GM18868 (cell line): ENCODE measurements around the gene IRAK1.

Experiments used
- ATAC-seq: cut with Tn5 transposase; IDR thresholded peaks from one replicate; pipeline ENCODE4 v1.9.1; 2021; ENCODE audit warnings: mild to moderate bottlenecking, moderate library complexity; ENCODE audit not compliant: unreplicated experiment

IRAK1 gene

DNA sequence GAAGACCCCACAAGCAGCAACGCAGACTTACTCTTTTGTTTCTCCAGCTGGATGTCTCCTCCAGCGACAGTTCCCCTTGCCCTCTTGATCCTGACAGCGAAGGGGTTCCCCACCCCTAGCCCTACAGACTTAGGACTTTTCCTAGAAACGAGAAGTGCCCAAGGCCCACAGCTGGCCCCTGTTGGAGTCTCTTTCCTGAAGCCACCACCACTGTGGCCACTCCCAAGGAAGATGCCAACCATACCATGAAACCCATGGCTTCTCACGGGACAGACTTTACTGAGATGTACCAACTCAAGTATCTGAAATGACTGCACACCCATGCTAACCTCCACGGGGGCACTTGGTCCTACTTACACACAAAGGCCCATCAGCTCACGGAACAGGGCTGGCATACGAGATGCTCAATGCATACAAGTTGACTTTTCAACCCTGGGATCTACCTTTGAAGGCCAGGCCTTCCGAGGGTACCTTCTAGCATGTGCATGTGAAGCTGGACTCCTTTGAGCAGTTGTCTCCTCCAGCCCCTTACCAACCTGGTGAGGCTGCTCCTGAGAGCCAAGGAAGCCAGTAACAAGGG, 924 bp upstream of the IRAK1 start:
- no peak for ATAC-seq

DNA sequence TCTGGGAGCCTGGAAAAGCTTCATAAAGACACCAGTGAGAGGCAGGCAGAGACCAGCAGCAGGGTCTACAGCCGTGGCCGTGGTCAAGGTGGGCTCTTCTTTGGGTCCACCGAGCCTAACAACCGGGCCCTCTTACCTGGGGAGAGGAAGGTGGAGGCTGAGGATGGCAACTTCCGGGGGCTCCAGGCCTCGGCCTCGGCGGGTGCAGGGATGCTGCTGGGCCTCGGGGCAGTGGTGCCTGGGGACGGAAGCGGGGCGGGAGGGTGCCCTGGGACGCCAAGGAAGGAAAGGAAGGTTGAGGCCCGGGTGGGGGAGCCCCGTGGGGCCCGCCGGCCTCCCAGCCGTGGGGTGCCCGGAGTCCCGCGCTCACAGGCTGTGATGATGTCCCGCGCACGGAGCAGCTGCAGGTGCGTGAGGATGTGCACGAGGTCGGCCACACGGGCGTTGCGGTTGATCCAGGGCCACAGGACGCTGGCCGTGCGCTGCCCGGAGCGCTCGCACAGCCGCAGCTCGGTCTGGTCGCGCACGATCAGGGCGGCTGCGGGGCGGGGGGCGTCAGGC, 561 bp downstream of the IRAK1 start:
- no peak for ATAC-seq

DNA sequence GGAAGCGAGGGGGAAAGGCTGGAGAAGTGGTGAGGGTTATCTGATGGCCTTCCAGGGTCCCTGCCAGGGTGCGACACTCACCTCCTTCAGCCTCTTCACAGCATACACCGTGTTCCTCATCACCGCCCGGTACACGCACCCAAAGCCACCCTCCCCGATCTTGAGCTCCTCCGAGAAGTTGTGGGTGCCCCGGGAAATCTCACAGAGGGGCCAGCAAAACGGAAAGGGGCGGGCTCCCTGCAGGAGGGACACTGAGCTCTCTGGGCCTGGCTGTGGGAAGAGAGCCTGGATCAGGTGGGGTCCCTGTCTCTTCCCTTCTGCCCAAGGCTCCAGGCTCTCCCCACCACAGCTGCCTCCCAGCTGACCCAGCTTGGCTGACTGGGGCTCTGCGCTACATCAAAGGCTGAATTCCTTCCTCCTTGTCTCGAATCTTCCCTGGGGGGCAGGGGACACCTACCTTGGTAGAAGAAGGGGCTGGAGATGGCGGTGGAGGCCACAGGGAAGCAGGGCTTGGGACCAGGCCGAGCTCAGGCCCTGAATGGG, 1.1 kb downstream of the IRAK1 start:
- no peak for ATAC-seq

DNA sequence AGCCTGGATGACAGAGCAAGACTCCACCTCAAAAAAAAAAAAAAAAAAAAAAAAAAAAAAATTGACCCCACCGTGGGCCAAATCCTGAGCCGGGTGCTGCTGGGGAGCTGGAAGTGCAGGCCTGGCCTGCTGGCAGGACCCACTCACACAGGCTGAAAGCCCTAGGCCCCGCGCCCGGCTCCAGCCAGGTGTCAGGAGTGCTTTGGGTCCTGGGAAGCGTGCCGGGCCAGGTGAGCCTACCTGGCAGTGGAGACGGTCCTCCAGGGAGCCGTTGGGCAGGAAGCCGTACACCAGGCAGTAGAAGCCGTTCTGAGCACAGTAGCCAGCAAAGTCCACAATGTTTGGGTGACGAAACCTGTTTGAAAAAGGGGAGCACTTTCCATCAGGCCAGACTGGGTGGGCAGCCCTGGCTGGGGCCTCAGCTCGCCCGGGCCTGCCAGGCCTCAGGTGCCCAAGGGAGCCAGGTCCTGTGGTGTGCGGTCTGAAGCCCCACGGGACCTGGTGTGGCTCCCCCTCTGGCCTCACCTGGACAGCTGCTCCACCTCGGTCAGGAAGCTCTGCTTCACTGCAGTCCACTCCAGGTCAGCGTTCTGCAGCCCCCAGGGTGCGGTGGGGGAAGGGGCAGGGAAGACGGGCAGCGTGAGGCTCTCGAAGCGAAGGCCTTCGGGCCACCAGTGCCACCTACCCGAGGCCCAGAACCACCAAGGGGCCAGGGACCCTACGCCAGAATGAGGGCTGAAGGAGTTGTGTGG, 1.8 kb downstream of the IRAK1 start:
- ATAC-seq: no peak

DNA sequence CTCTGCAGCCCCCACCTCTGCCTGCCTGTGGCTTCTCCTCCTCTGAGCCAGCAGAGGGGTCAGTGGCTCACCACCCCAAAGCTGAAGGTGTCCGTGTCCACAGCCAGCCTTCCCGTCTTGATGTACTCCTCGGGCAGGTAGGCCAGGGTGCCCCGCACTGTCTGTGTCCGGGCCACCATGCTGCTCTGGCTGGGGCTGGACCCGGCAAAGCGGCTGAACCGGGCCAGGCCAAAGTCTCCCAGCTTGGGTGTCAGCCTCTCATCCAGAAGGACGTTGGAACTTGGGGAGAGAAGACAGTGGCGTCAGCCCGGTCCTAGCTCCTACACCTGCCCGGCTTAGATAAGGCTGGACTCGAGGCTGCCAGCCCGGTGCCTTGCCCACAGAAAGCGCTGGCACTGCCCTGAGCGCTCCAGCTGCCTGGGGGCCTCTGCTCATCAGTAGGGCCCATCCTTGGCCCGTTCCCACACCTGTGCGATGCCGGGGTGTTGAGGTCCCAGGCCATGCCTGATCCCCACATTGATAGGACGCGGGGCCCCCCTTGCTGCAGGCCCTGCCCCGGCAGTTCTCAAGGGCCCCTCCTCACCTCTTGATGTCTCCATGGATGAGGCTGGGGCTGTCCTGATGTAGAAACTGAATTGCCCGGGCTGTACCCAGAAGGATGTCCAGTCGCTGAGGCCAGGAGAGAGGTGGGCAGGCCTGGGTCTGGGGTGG, 3.2 kb downstream of the IRAK1 start:
- ATAC-seq: no peak

DNA sequence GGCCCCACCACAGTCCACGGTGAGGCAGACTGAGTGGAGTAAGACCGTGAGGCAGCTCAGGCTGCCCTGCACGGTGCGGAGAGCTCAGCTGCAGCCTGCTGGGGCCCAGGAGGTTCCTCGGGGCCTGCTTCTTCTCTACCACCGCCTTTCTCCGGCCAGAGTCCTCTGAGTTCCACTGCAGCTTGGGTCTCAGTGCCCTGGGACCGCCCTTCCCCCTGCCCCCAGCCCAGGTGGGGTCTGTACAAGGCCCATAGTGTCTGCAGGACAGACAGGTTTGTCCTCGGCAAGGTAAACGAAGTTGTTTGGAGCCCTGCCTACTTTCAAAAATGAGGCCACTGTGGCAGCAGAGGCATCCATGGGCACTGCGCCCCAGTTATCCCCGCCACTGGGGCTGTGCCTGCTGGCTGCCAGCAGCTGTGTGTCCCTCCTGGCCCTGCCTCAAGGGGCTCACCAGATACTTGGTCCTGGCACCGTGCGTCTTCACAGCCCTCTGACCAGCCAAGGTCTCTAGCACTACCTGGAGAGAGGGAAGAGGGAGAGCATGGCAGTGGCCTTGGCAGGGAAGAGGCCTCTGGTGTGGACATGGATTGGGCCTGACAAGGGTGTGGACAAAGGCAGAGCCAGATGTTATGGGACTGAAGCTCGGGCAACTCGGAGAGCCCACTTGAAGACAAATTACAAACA, 4.0 kb downstream of the IRAK1 start:
- no peak for ATAC-seq

DNA sequence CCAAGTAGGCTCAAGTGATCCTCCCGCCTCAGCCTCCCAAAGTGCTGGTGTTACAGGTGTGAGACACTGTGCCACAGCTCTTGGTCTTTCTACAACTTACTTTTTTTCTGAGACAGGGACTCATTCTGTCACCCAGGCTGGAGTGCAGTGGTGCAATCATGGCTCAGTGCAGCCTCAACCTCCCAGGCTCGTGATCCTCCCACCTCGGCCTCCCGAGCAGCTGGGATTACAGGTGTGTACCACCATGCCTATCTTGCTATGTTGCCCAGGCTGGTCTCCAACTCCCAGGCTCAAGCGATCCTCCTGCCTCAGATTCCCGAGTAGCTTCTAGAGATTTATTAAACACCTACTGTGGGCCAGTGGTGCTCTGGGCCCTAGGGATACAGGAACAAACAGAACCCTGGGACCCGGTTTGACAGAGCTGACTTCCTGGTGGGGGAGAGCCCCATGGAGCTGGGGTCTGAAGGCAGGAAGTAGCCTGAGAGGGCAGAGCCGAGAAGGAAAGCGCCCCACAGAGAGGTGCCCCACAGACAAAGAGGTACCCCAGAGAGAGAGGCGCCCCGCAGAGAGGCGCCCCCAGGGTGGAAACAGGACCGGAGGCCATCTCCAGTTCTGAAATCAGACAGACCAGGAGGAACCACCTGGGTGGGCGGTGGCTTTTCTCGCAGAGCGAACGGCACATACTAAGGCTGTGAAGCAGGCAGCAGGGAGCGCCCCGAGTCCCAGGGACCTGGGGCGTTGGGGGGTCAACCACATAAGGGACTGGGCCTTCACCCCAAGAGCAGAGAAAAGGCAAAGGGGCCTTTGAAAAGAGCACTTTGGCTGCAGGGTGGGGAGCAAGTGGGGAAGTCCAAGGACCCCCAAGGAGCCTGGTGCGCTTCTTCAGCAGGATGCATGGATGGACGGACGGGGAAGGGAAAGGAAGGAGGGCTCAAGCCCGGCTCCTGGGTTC, 5.0 kb downstream of the IRAK1 start:
- no peak for ATAC-seq

DNA sequence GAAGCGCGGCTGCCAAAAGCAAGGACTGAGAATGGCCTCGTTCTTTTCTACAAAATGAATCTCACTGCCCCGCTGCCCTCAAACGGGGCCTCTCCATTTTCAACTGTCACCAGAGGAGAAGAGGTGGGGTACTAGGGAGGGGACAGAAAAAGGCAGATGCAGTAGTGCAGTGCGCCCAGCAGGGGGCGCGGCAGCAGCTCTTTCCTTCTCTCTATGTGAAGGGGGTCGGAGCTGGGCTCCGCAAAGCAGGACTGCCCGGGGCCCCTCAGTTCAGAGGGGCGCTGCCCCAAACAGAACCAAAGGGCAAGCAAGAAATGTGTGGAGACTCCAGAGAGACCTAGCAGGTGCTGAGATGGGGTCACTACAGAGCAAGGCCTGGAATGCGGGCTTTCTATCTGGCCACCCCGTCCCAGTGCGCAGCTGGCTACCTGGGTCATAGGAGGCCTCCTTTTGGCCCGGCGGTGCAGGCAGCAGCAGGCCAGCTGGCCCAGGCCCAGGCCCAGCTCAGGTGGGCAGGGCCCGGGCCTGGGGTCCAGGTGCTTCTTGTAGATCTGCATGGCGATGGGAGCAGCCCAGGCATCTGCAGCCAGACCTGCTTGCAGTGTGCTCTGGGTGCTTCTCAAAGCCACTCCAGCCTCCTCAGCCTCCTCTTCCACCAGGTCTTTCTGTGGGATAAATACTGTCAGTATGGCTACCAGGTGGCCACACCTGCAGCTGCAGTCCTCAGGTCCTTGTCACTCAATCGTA, 5.9 kb downstream of the IRAK1 start:
- ATAC-seq: no peak

DNA sequence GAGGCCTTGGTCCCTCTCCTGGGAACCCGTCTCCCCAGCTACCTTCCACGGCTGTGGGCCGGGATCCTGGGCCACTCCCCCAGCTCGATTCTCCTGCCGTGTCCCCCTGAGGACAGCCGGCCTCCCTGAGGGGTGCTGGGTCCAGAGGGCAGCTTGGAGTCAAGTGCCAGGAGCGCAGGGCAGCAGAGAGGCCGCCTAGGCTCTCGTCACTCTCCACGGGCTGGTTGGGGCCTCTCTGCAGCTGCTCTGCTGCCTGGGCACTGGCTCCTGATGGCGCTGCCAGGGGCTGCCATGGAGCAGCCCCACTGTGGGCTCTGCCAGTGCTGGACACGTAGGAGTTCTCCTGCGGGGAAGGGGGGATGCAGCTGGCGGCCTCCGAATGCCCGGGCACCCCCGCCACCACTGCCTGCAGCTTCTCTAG, 6.7 kb downstream of the IRAK1 start:
- no peak for ATAC-seq

DNA sequence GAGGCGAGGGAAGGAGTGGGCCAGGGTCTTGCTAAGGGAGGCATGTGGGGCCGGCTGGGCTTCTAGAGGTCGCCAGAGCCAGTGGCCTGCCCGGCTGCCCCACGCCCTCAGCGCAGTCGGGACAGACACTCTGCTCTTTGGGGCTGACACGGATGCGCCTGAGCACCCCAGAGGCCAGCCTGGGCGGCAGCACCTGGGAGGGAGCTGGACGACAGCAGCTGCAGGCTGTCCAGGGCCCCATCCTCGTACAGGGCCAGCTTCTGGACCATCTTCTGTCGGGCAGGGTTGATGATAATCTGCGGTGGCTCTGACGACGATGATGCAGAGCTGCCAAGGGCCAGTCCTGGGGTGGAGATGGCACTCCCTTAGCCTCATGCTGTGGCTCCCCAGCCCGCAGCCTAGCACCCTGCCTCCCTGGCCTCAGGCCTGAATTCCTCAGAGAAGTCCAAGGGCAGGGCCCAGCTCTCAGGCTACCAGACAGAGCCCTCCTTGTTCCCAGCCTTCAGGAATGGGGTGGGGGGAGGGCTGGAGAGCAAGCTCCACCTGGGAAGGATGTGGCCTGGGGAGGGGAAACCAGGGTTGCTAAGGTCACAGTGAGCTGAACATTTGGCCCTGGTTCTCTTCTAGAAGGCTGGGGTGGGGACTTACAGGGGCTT, 7.2 kb downstream of the IRAK1 start:
- no peak for ATAC-seq

DNA sequence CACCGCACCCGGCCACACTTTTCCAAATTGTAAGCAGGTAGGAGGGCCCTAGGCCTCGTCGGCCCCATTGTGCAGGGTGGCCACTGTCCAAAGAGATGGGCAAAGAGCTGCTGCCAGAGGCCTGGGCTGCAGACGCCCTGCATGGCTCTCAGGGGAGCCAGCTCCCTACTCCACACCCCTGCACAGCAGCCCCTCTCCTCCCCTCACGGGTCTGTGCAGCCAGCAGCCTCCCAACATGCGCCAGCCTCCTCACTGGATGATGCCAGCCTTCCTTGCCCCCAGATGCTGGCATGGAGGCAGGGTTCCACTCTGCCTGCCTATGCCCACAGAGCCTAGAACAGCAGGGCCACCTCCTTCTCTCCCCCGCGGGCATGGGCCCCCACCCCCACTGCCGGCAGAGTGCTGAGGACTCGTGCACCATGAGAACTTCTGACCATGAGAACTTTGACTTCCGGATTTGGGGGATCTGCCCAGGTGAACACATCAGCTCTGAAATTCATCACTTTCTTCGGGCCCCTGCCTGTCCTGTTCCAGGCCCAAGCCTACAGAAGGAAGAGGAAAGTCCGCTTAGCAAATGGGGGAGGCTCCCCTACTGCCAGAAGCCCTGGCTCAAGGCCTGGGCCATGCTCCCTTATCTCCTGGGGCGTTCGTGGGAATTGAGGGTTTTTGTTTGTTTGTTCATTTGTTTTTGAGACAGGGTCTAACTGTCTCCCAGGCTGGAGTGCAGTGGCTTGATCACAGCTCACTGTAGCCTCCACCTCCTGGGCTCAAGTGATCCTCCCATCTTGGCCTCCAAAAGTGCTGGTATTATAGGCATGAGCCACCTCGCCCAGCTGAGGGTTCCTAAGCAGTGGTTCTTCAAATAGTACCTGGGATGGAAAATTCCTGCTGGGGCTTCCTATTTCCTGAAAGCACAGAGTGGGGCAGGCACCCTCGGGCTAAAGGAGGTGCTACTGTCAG, 8.0 kb downstream of the IRAK1 start:
- ATAC-seq: no peak

DNA sequence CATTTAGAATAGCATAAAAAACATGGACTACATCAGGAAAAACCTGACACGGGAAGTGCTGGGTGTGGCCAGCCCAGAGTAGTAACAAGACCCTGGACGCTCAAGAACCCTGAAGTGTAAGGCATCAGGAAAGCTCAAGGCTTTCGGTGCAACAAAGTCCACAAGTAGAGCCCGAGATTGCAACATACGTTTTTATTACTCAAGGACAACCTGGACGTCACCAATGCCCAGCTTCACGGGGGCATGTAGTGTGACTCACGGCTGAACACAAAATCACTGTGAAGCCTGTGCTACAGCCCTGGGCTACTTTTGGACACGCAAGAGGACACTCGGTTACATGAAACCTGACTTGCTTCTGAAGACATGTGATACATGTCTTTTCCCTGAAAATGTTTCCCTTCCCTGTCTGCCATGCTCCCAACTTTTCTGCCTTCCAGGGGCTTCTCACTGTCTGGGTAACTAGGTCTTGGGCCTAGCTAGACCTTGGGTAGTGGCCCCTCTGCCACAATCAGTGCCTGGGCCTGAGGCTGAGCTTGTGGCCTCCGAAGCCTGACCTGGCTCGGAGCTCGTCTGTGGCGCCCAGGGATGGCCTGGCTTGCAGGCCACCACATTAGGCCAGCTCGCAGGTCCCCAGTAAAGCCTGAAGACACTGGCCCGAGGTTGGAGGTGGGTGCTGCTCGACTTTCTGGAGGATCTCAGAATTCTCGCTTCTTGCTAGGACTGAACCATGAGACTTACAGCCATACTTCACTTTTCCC, 9.2 kb downstream of the IRAK1 start:
- ATAC-seq: no peak

DNA sequence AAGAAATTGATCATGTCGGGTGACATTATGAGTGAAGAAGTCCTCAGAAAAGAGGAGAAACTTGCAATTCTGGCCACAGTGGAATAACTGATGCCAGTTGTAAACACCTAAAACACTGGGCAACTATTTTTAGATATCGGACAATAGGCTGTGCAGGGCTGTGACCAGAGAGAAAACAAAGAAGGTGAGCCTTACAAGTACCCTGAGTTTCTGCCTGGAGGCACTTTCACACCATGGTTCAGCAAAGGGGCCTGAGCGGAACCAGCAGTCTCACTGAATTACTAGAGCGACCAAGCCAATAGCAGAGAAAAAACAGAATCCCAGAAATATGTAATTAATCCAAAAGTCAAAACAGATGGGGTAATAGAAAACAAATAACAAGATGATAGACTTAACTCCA, 11.2 kb downstream of the IRAK1 start:
- no peak for ATAC-seq

DNA sequence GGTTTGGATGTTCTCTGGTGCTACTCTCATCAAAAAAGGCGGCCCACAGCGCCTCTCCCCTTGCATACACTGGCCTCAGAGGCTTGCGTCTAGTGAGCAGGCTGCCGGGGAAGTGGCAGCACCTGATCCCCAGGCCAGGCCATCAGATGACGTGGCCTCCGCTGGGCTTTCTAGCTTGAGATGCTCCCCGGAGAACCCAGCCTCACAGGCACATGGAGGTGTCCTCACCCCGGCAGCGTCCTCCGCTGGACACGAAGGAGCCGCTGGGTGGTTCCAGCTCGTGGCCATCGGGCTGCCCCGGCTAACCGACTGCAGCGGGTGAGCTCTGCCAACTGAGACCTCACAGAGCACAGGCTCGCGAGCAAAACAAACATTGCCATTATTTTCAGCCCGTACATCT, 12.8 kb downstream of the IRAK1 start:
- no peak for ATAC-seq

DNA sequence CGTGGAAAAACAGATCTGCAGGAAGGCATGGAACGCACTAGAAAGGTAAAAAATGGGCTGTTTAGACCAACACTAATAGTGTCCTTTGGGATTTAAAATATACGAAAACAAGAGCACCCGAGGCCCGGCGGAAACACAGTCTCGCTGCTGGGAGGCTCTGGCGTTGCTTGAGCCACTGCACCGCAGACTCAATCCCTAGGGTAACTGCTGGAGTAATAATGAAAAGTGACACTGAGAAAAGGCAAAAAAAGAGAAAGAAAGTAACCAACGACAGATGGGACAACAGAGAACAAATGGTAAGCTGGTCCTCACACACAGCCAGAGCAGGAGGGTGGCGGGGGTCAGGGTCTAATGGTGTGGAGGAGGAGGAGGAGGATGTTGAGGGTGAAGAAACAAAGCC, 15.4 kb downstream of the IRAK1 start:
- ATAC-seq: no peak

DNA sequence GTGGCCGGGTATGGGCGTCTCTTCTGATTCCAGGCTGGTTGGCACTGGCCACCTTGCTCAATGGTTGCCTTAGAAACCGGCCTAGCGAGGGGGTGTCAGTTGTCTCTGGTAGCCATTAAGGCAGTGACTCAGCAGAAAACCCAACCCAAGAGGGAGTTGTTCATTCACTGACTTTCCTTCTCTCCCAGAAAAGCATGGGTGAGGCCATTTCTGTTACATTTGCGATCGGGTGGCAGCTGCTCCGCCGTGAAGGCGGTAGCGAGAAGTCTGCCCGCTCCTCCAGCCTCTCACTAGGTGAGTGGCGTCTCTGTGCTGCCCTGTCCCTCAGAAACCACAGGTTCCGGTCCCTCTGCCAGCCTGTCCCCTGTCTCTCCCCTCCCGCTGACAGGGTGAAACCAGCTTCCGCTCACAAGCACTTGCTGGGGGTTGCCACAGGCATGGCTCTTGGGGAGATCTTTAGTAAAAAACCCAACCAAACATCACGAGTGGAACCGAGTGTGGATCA, 17.4 kb downstream of the IRAK1 start:
- ATAC-seq: peak; percentile 48

DNA sequence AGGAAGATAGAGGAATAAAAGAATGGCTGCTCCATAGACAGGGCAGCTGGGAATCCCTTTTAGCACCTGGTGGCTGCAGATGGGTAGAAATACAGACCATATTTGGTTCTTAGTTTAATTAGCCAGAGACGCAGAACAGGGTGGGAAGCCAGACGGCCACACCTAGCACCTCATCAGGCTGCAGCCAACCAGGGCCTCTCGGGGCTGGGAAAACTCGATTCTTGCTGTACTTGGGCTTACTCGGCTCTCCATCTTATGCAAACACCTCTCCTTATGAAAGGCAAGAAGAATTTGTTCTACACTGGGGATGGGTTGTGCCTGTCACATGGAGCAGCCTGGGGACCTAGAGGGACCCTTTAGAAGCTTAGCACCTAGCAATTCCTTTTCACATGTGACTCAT, 19.7 kb downstream of the IRAK1 start:
- no peak for ATAC-seq
